Tibial nerve (tissue), 4 donors: ENCODE data around the gene LARP4B.

ENCODE experiments used
- CTCF ChIP-seq, 5 experiments: fragments of 200-600 bp in 3 of 5; fragments of 450-650 bp in 2 of 5; sonication (generic) in 3 of 5; IDR thresholded peaks; one replicate each; pipeline ENCODE4 v1.5.1; 2016 to 2019; ENCODE audit warnings: antibody characterized with exemption in 5 of 5, mild to moderate bottlenecking in 3 of 5, moderate library complexity in 2 of 5
- EP300 ChIP-seq, 2 donors: sonication (generic); formaldehyde crosslinking; IDR thresholded peaks; one replicate each; pipeline ENCODE4 v1.6.1; 2017; ENCODE audit warnings: antibody characterized with exemption in 2 of 2, mild to moderate bottlenecking in 1 of 2
- POLR2A ChIP-seq, 2 donors: fragments of 450-650 bp; IDR thresholded peaks; one replicate each; pipeline ENCODE4 v1.6.1; 2017; ENCODE audit warnings: antibody characterized with exemption in 2 of 2, mild to moderate bottlenecking in 2 of 2, moderate library complexity in 2 of 2

GRCh38 chr10:896982-897381 lies 34.5 kb downstream of the LARP4B start:
- TF ChIP-seq POLR2A (IDR thresholded peaks at IDR 0.05), result no peak
- TF ChIP-seq CTCF (IDR thresholded peaks at IDR 0.05), result no peak
- no peak for TF ChIP-seq EP300 (IDR thresholded peaks at IDR 0.05)
